Right cardiac atrium (tissue), 5 donors: ENCODE measurements around the gene PIAS1. TPM values are rescaled to one million over a fixed set of nuclear protein-coding genes. Genes with fewer than 3 reads are reported as not detected.
"Not testable (repeated sequence)": the region's sequence is repeated elsewhere in the genome, so short reads cannot be mapped to it uniquely, and the experiment has no call there.

Experiments used
- ATAC-seq, 2 donors: fragments of 200-7000 bp; cut with Tn5 transposase; one replicate each; pipeline versions ENCODE4 v1.8.0 to v1.9.1; 2020; ENCODE audit warnings: moderate library complexity in 2 of 2, mild to moderate bottlenecking in 1 of 2
- DNase-seq, 3 donors: peaks; one replicate each; pipeline ENCODE4 v3.0.0-alpha.2; 2020
- H3K27ac ChIP-seq: one replicate; pipeline ENCODE4 v1.5.1; 2013; ENCODE audit warnings: mild to moderate bottlenecking, low read length, control low read depth, moderate library complexity
- H3K27me3 ChIP-seq: one replicate; pipeline ENCODE4 v1.6.1; 2013; ENCODE audit not compliant: control insufficient read depth, insufficient read depth
- H3K4me1 ChIP-seq: one replicate; pipeline ENCODE4 v1.6.1; 2013; ENCODE audit warnings: low read length; ENCODE audit not compliant: control insufficient read depth, insufficient read depth
- H3K4me3 ChIP-seq: one replicate; pipeline ENCODE4 v1.5.1; 2013; ENCODE audit warnings: low read length, control low read depth
- H3K9me3 ChIP-seq: one replicate; pipeline ENCODE4 v1.6.1; 2013; ENCODE audit warnings: low read length; ENCODE audit not compliant: control insufficient read depth
- WGBS: extraction: QIAGEN DNeasy Blood & Tissue Kit; methylation state at CpG from one replicate; pipeline ENCODE4 v1.1.7; 2013; 5-methylcytosine and 5-hydroxymethylcytosine counted together
- intact Hi-C, 4 donors: fragments of 100-400 bp; cut with DNase I; formaldehyde crosslinking; loops; one replicate each; pipeline versions ENCODE4 v1.11.0 to v1.14.0; 2022 to 2023
- long read RNA-seq, 4 donors: library from polyadenylated mRNA; unstranded; transcript quantifications; one replicate each; pipeline ENCODE4 v2.0.0, GENCODE V29; 2020 to 2021
- polyA plus RNA-seq: library from polyadenylated mRNA; stranded (reverse); fragments of 200-250 nt; gene quantifications from one replicate; pipeline ENCODE4 v1.2.3, GENCODE V29; 2013
- total RNA-seq, 4 donors: library from RNA; stranded (reverse); fragmentation: NEBNext Ultra II Directional; extraction: Animal tissue kit (Norgen Biotek cat#: 25700); gene quantifications; one replicate each; pipeline ENCODE4 v1.2.1, GENCODE V29; 2021
- donor health status: healthy with polysubstance abuse.
- donor health status: DM: no; HTN: yes; CAD: no.
- donor health status: DM: no; HTN: no; CAD: no.
- donor health status: DM: no; HTN: yes; CAD: no; lungs with severe emphysema.
- donor health status: DM: yes; HTN: yes; CAD: no.

Gene PIAS1
- total RNA-seq (10 to 100 TPM; 34.1 to 38.2 (median 35.9) TPM), polyA plus RNA-seq (8.7 TPM)
- long read RNA-seq, donor 1, full-length matches to known transcripts = 55 of 78 reads
- long read RNA-seq, donor 1, partial matches to known transcripts = 15 of 78 reads
- long read RNA-seq, donor 1, other reads (novel, unspliced or antisense) = 8 of 78 reads
- long read RNA-seq, donor 2, full-length matches to known transcripts = 28 of 32 reads
- long read RNA-seq, donor 2, partial matches to known transcripts = 3 of 32 reads
- long read RNA-seq, donor 2, other reads (novel, unspliced or antisense) = 1 of 32 reads
- long read RNA-seq, donor 3, full-length matches to known transcripts = 74 of 96 reads
- long read RNA-seq, donor 3, partial matches to known transcripts = 15 of 96 reads
- long read RNA-seq, donor 3, other reads (novel, unspliced or antisense) = 7 of 96 reads
- long read RNA-seq, donor 4, full-length matches to known transcripts = 29 of 34 reads
- long read RNA-seq, donor 4, partial matches to known transcripts = 1 of 34 reads
- long read RNA-seq, donor 4, other reads (novel, unspliced or antisense) = 4 of 34 reads

DNA sequence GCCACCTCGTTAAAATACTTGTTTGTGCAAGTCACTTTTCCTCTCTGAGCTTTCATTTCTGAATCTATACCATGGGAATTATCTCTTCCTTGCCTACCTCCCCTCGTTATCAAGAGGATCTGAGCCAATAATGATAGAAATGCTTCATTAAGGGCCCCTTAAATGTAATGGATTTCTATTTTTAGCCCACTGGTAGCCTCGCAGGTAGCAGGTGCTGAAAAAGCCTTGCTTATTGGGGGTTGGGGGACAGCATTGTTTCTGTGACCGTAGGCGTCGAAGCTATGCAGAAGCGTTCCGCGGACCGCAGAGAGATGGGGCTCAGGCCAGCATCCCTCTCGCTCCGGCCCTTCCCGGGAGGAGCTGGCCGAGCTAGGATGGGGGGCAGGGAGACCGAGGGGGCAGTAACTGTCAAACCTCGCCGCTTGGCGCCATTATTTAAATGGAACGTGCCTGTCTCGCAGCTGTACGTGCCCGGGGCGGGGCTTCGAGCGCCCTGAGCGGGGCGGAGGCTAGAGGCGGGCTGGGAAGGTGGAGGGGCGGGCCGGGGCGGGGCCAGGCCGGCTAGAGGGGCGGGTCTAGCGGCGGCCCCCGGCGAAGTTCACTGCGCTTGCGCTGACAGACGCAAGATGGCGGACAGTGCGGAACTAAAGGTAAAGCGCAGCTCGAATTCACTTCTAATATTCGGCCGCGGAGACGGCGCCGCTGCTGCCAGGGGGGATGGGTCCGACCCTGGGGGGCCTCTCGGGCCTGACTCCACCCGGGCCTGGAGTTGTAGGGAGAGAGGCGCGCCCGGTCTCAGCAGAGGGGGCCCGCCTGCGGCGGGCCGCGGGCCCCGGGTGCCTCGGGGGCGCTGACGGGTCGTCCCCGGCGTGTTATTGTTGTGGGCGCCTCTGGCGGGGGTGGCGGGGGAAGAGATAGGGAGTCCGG lies at the start of gene PIAS1:
Gene PIAS1, plus strand, starts transcription at position 615 of the 927 bp plus-strand sequence. Its CDS starts 12 bp downstream, at position 627.
- Histone ChIP-seq H3K4me3 (peak within 1 kb of the TSS; percentile 98), H3K27ac (peak within 1 kb of the TSS; percentile 92), H3K4me1 (peaks cover 4% of the 10 kb centered on the region), H3K27me3 (no peaks in the 10 kb centered on the region), H3K9me3 (no peaks in the 10 kb centered on the region)
- WGBS = 1% methylated on average over 72 of the region's 72 CpGs
- intact Hi-C loops = loop anchor here in 3 of 4 donors (5.0 to 10.0 kb wide), 2 partner anchors 101 to 192 kb away; no protein-coding TSS in a partner anchor
- ATAC-seq (peak; percentile 99), DNase-seq (peak; percentile 97 to 98 (median 98))

- WGBS = 93% methylated on average over 5 of the region's 5 CpGs
These were observed 46.5 kb upstream of the PIAS1 start for GRCh38 chr15:68007642-68008041.

DNA sequence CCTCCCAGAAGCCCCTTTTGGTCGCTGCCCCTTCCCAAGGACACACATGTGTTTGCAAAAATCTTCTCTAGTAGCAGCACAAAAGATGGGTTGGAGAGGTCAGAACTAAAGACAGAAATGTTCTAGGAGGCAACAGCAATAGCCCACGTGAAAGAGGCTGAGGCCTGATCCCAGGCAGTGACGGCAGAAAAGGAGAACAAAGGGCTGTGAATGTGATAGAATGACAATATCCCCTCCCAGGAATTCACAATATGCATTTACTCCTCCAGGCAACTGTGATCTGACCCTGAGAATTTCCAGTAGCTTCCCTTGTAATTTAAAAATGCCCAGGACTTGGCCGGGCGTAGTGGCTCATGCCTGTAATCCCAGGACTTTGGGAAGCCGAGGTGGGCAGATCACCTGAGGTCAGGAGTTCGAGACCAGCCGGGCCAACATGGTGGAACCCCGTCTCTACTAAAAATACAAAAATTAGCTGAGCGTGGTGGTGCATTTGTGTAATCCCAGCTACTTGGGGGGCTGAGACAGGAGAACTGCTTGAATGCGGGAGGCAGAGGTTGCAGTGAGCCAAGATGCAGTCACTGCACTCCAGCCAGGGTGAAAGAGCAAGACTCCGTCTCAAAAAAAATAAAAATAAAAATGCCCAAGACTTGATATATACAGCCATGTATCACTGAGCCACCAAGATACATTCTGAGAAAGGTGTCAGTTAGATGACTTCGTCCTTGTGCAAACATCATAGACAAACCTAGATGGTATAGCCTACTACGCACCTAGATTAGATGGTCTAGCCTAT lies 43.6 kb upstream of the PIAS1 start:
- DNase-seq (no peak), ATAC-seq (no peak)
- intact Hi-C loops = no loop called here
- no peaks in the 10 kb centered on the region for H3K4me1 ChIP-seq
- no peaks in the 10 kb centered on the region for H3K9me3 ChIP-seq
- H3K27ac ChIP-seq = no peak overlapping the region
- H3K4me3 ChIP-seq = no peak overlapping the region
- no peaks in the 10 kb centered on the region for H3K27me3 ChIP-seq
- WGBS = 89% methylated on average over 14 of the region's 14 CpGs

More at GRCh38 chr15:68007642-68008041, 46.5 kb upstream of the PIAS1 start:
- H3K27ac ChIP-seq, H3K27me3 ChIP-seq, H3K9me3 ChIP-seq, intact Hi-C loops, ATAC-seq, H3K4me3 ChIP-seq, H3K4me1 ChIP-seq, DNase-seq: not testable (repeated sequence)

DNA sequence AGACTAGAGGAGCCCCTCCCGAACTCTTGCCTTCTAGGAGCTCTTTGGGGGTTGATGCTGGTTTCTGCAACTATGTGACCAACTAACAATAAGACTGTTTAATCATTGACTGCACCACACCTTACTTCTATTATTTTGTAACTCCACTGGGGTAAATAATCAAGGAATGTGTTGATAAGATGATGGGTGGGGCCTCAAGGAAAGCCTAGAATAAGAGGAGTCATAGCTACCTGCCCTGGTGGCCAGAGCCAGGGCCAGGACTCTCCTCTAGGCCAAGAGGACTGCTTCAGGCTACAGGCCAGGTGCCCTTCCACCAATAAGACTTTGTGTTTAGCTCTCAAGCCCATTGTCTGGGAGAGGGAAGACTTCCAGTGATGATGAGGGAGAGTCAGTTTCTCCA lies 41.2 kb upstream of the PIAS1 start:
- ATAC-seq = no peak
- intact Hi-C loops = no loop called here
- DNase-seq = no peak
- no peaks in the 10 kb centered on the region for H3K9me3 ChIP-seq
- H3K4me1 ChIP-seq = no peaks in the 10 kb centered on the region
- H3K27me3 ChIP-seq = no peaks in the 10 kb centered on the region
- no peak overlapping the region for H3K27ac ChIP-seq
- H3K4me3 ChIP-seq = no peak overlapping the region
- 84% methylated on average over 1 of the region's 1 CpG for WGBS

- H3K9me3 ChIP-seq = no peaks in the 10 kb centered on the region
- WGBS = 89% methylated on average over 1 of the region's 1 CpG
- ATAC-seq = no peak
- no peak overlapping the region for H3K4me3 ChIP-seq
- H3K4me1 ChIP-seq = no peaks in the 10 kb centered on the region
- no peak for DNase-seq
- H3K27ac ChIP-seq = no peak overlapping the region
- intact Hi-C loops = no loop called here
- no peaks in the 10 kb centered on the region for H3K27me3 ChIP-seq
These were observed 39.9 kb upstream of the PIAS1 start for GRCh38 chr15:68014219-68014618.

DNA sequence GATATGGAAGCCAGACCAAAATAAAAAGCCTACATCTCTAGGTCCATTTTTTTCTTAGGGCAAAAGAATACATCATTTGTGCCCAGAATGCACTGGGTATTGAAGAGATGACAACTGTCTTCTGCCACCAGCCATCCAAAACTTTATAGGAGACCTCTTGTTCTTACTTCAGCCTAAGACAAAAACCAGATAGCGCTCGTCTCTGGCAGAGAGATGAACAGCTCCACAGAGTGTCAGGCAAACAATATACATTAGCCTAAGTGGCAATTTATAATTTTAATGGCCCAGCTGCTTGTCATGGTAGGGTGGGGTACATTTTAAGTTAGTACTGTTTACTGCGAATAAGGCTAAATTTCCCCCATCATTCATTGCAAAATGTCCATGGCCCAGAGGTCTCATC lies 38.9 kb upstream of the PIAS1 start:
- intact Hi-C loops = no loop called here
- H3K4me1 ChIP-seq = no peaks in the 10 kb centered on the region
- WGBS = 89% methylated on average over 3 of the region's 3 CpGs

GRCh38 chr15:68017201-68017600 lies 36.9 kb upstream of the PIAS1 start:
- no peaks in the 10 kb centered on the region for H3K4me1 ChIP-seq
- no peak overlapping the region for H3K4me3 ChIP-seq
- H3K27me3 ChIP-seq = no peaks in the 10 kb centered on the region
- intact Hi-C loops = no loop called here
- 81% methylated on average over 6 of the region's 6 CpGs for WGBS
- no peak for ATAC-seq
- no peak for DNase-seq
- H3K9me3 ChIP-seq = no peaks in the 10 kb centered on the region
- H3K27ac ChIP-seq = no peak overlapping the region

More for the DNA sequence above, 38.9 kb upstream of the PIAS1 start:
- Histone ChIP-seq H3K27ac (no peak overlapping the region), H3K4me3 (no peak overlapping the region), H3K27me3 (no peaks in the 10 kb centered on the region), H3K9me3 (no peaks in the 10 kb centered on the region)
- ATAC-seq (no peak), DNase-seq (no peak)

GRCh38 chr15:68018797-68019444 lies 35.2 kb upstream of the PIAS1 start:
- WGBS = 86% methylated on average over 5 of the region's 5 CpGs
- DNase-seq = no peak
- Histone ChIP-seq H3K4me3 (no peak overlapping the region), H3K9me3 (no peaks in the 10 kb centered on the region), H3K4me1 (no peaks in the 10 kb centered on the region), H3K27me3 (no peaks in the 10 kb centered on the region), H3K27ac (no peak overlapping the region)
- no peak for ATAC-seq
- intact Hi-C loops = no loop called here

- H3K4me1 ChIP-seq = no peaks in the 10 kb centered on the region
- H3K4me3 ChIP-seq = no peak overlapping the region
- intact Hi-C loops = no loop called here
- H3K27me3 ChIP-seq = no peaks in the 10 kb centered on the region
- no peaks in the 10 kb centered on the region for H3K9me3 ChIP-seq
- no peak for ATAC-seq
- no peak for DNase-seq
- H3K27ac ChIP-seq = no peak overlapping the region
- WGBS = 80% methylated on average over 9 of the region's 9 CpGs
These were observed 34.1 kb upstream of the PIAS1 start for GRCh38 chr15:68019814-68020525.
